Measurements from ENCODE around the gene MLST8. TPM values are rescaled to one million over a fixed set of nuclear protein-coding genes. Genes with fewer than 3 reads are reported as not detected.
A peak's percentile ranks its signal among the peaks of the same experiment; 100 is the strongest.

Gene MLST8
- total and polyA plus RNA-seq, 4 donors = 11.1 to 26.7 (median 20.2) TPM

DNA sequence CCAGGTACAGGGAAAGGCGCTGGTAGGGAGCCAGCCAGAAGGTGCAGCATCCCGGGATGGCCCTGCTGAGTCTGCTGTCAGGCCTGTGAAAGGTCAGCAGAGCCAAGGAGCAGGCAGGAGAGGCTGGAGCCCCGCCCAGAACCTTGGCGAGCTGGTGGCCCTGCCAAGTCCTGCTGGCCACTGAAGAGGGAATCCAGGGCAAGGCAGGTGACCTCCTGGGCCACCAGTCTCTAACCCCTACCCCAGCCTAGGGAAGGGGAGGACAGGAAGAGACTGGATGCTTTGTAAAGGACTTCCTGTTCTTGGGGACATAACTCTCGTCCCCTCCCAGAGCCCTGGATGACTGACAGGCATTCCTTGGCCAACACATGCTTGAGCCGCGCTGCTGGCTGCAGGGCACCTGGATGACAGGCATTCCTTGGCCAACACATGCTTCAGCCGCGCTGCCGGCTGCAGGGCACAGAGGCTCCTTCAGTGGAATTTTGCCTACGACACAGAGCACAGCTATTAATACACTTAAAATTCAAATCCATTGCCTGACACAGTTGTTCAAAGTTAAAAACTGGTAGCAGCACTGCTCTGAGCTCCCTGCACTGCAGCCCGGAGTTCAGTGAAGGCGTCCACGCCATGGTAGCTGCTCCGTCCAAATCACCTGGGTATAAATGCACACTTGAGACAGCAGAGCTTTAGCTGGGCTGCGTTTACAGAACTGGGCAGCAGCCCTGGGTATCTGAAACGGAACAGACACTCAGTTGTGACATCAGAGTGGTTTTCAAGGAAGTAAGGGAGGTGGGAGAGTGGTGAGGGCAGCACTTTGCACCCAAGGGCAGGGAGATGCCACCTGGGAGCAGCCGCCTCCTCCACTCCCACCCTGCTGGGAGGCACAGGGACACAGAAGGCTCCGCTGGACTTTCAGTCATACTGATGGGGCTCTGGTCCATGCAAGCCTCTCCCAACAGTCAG, 7.4 kb downstream of the MLST8 start (continued):
- TF ChIP-seq, protein P1, sequence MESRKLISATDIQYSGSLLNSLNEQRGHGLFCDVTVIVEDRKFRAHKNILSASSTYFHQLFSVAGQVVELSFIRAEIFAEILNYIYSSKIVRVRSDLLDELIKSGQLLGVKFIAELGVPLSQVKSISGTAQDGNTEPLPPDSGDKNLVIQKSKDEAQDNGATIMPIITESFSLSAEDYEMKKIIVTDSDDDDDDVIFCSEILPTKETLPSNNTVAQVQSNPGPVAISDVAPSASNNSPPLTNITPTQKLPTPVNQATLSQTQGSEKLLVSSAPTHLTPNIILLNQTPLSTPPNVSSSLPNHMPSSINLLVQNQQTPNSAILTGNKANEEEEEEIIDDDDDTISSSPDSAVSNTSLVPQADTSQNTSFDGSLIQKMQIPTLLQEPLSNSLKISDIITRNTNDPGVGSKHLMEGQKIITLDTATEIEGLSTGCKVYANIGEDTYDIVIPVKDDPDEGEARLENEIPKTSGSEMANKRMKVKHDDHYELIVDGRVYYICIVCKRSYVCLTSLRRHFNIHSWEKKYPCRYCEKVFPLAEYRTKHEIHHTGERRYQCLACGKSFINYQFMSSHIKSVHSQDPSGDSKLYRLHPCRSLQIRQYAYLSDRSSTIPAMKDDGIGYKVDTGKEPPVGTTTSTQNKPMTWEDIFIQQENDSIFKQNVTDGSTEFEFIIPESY (IDR thresholded peaks at IDR 0.05) = no peak
- no peak for TF ChIP-seq RXRA (IDR thresholded peaks at IDR 0.05)
- TF ChIP-seq, protein P2, sequence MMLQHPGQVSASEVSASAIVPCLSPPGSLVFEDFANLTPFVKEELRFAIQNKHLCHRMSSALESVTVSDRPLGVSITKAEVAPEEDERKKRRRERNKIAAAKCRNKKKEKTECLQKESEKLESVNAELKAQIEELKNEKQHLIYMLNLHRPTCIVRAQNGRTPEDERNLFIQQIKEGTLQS (IDR thresholded peaks at IDR 0.05) = no peak
- no peak for TF ChIP-seq RAD21 (IDR thresholded peaks at IDR 0.05)
- no peak for TF ChIP-seq SP1 (IDR thresholded peaks at IDR 0.05)
- no peak for TF ChIP-seq GABPA (IDR thresholded peaks at IDR 0.05 in 1 of 2, conservative IDR thresholded peaks at IDR 0.05 in 1 of 2)

DNA sequence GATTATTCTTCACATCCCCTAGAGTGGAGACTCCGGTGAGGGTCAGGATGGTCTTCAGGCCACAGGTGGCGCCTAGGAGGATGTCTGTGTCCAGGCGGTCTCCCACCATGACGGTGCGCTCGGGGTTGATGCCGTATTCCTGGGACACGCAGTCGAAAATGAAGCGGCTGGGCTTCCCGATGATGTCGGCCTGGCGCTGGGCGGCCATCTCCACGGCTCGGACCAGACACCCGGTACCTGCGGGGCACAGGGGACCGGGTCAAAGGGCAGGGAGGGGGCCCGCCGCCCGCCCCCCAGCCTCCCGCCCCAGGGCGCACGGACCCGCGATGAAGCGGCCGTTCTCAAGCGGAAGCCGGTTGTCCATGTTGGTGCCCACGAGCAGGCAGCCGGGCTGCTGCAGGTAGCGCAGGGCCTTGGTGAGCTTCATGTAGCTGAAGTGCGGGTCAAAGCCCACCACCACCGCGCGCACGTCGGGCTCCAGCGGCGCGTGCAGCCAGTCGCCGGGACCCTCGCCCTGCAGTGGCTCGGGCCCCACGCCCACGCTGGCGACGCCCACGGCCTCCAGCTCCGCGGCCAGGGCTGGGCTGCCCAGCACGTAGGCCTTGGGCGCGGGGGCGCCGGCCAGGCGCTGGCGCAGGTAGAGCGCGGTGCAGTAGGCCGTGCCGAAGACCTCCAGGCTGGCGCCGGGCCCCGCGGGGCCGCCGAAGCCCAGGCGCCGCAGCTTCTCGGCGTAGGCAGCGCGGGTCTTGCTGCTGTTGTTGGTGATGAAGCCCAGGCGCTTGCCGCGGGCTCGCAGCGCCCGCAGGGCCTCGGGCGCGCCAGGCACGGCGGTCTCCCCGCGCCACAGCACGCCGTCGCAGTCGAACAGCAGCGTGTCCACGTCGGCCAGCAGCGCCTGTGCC, 8.8 kb downstream of the MLST8 start:
- no peak for DNase-seq (ENCODE audit: low spot score)
- peak overlapping the region; percentile 34 to 69 for H3K27ac ChIP-seq (ENCODE audit: low read depth in 1 of 2, low read length in 2 of 2)
- TF ChIP-seq RXRA (IDR thresholded peaks at IDR 0.05) (no peak), FOXA1 (IDR thresholded peaks at IDR 0.05) (no peak), TAF1 (conservative IDR thresholded peaks at IDR 0.05) (no peak), GABPA (IDR thresholded peaks at IDR 0.05 in 1 of 2, conservative IDR thresholded peaks at IDR 0.05 in 1 of 2) (no peak), HNF4A (conservative IDR thresholded peaks at IDR 0.05) (no peak), NR2F2 (IDR thresholded peaks at IDR 0.05) (no peak), JUND (IDR thresholded peaks at IDR 0.05) (no peak), FOXA2 (IDR thresholded peaks at IDR 0.05) (no peak)

DNA sequence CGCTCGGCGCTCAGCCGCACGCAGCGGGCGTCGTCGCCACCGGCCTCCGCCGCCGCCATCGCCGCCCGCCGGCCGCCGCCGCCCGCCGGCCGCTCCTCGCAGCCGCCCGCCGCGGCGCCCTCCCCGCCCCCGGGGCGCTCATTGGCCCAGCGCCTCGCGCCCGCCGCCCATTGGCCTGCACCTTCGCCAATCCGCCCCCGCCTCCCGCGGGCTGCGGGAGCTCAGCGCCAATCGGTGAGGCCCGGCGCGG, 9.4 kb downstream of the MLST8 start, which contains the start of gene PGP:
Gene PGP (minus strand): TSS at position 122 of the 250 bp plus-strand sequence. CDS start 63 bp downstream, at position 59.
- no peak for TF ChIP-seq TAF1 (conservative IDR thresholded peaks at IDR 0.05)
- peak in 1 of 2 donors; percentile 72 for TF ChIP-seq EGR1 (IDR thresholded peaks at IDR 0.05; ENCODE audit: low read depth in 2 of 2)
- H3K9me3 ChIP-seq (ENCODE audit: control insufficient read depth in 4 of 4, low read length in 3 of 4) = no peaks in the 10 kb centered on the region
- peak within 1 kb of the TSS; percentile 93 to 94 for H3K9ac ChIP-seq (ENCODE audit: low read depth in 1 of 2, low read length in 2 of 2)
- peaks cover 5 to 24% (median 19%) of the 10 kb centered on the region in 4 donors for H3K4me1 ChIP-seq (ENCODE audit: control insufficient read depth in 4 of 4, insufficient read depth in 4 of 4, low read length in 3 of 4)
- WGBS = under 1% methylated on average over 48 of the region's 48 CpGs
- no peak for DNase-seq (ENCODE audit: low spot score)
- H3K27me3 ChIP-seq (ENCODE audit: control insufficient read depth in 4 of 4, insufficient read depth in 4 of 4, low read length in 3 of 4) = no peaks in the 10 kb centered on the region
- H3K4me3 ChIP-seq (ENCODE audit: low read depth in 1 of 3, low read length in 3 of 3) = peak within 1 kb of the TSS; percentile 76 to 93 (median 82)
- peaks cover 0 to 3% (median under 1%) of the 10 kb centered on the region in 4 donors for H3K36me3 ChIP-seq (ENCODE audit: control insufficient read depth in 4 of 4, insufficient read depth in 3 of 4, low read depth in 1 of 4, low read length in 3 of 4)
- peak within 1 kb of the TSS; percentile 96 to 98 for H3K27ac ChIP-seq (ENCODE audit: low read depth in 1 of 2, low read length in 2 of 2)

More for the DNA sequence above, 8.8 kb downstream of the MLST8 start:
- Histone ChIP-seq H3K36me3 (ENCODE audit: control insufficient read depth in 4 of 4, insufficient read depth in 3 of 4, low read depth in 1 of 4, low read length in 3 of 4) (peaks cover 0 to 5% (median 2%) of the 10 kb centered on the region in 4 donors), H3K9ac (ENCODE audit: low read depth in 1 of 2, low read length in 2 of 2) (peak overlapping the region; percentile 41 to 74), H3K4me1 (ENCODE audit: control insufficient read depth in 4 of 4, insufficient read depth in 4 of 4, low read length in 3 of 4) (peaks cover 5 to 24% (median 19%) of the 10 kb centered on the region in 4 donors), H3K27me3 (ENCODE audit: control insufficient read depth in 4 of 4, insufficient read depth in 4 of 4, low read length in 3 of 4) (no peaks in the 10 kb centered on the region), H3K4me3 (ENCODE audit: low read depth in 1 of 3, low read length in 3 of 3) (peak overlapping the region; percentile 59 to 93 (median 75)), H3K9me3 (ENCODE audit: control insufficient read depth in 4 of 4, low read length in 3 of 4) (no peaks in the 10 kb centered on the region)
- WGBS = 2% methylated on average over 98 of the region's 98 CpGs

All from liver (tissue), 9 donors.